ENCODE measurements around the gene RARA. TPM values are rescaled to one million over a fixed set of nuclear protein-coding genes. Genes with fewer than 3 reads are reported as not detected.
"Not testable (repeated sequence)": the region's sequence is repeated elsewhere in the genome, so short reads cannot be mapped to it uniquely, and the experiment has no call there.

RARA gene
- polyA plus RNA-seq, 1 experiment, result 6.5 TPM

DNA sequence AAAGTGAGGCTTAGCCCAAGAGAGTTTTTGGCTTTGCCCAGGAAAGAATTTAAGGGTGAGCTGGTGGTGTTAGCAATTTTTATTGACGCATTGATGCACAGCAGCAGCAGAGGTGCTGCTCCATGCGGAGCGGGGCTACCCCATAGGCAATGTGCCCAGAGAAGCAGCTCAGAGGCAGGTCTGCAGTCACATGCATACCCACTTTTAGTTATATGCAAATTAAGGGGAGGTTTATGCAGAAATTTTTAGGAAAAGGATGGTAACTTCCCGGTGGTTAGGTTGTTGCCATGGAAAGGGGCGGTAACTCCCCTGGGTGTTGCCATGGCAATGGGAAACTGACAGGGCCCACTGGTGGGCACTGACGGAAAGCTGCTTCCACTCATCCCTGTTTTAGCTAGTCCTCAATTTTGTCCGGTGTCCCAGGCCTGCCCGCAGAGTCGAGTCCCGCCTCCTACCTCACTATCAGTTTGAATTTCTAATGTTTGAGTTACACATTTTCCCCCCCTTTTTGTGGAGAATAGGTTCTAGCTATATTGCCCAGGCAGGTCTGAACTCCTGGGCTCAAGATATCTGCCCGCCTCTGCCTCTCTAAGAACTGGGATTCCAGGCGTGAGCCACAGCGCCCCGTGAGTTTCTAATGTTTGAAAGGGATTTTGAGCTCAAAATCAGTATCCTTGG lies 66.0 kb downstream of the RARA start:
- ChIA-PET CTCF (interaction anchor here (2.1 kb wide), 1 partner anchor 12 kb away, joined by 6 read pairs; no protein-coding TSS in a partner anchor), POLR2A (interaction anchor here (0.6 kb wide), 1 partner anchor 198 kb away, joined by 3 read pairs; no protein-coding TSS in a partner anchor)

DNA sequence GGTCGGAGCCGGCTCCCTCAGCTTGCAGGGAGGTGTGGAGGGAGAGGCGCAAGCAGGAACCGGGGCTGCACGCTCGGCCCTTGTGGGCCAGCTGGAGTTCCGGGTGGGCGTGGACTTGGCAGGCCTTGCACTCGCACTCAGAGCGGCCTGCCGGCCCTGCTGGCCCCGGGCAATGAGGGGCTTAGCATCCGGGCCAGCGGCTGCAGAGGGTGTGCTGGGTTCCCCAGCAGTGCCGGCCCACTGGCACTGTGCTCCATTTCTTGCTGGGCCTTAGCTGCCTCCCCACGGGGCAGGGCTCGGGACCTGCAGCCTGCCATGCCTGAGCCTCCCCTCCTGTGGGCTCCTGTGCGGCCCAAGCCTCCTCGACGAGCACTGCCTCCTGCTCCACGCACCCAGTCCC lies 66.8 kb downstream of the RARA start:
- POLR2A ChIA-PET; H3K4me3 ChIP-seq (ENCODE audit: low read depth, low read length); H3K36me3 ChIP-seq (ENCODE audit: control insufficient read depth, insufficient read depth, low read length); H3K27me3 ChIP-seq (ENCODE audit: control insufficient read depth, insufficient read depth, low read length); DNase-seq (ENCODE audit: low read depth): not testable (repeated sequence)
- CTCF ChIA-PET, result interaction anchor here (2.1 kb wide), 1 partner anchor 13 kb away, joined by 6 read pairs; no protein-coding TSS in a partner anchor

More for the DNA sequence above, 66.0 kb downstream of the RARA start:
- TF ChIP-seq, protein P1, sequence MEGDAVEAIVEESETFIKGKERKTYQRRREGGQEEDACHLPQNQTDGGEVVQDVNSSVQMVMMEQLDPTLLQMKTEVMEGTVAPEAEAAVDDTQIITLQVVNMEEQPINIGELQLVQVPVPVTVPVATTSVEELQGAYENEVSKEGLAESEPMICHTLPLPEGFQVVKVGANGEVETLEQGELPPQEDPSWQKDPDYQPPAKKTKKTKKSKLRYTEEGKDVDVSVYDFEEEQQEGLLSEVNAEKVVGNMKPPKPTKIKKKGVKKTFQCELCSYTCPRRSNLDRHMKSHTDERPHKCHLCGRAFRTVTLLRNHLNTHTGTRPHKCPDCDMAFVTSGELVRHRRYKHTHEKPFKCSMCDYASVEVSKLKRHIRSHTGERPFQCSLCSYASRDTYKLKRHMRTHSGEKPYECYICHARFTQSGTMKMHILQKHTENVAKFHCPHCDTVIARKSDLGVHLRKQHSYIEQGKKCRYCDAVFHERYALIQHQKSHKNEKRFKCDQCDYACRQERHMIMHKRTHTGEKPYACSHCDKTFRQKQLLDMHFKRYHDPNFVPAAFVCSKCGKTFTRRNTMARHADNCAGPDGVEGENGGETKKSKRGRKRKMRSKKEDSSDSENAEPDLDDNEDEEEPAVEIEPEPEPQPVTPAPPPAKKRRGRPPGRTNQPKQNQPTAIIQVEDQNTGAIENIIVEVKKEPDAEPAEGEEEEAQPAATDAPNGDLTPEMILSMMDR (IDR thresholded peaks at IDR 0.05; ENCODE audit: insufficient read depth, low read depth, low read length), result no peak
- Histone ChIP-seq H3K27me3 (ENCODE audit: control insufficient read depth, insufficient read depth, low read length) (no peaks in the 10 kb centered on the region), H3K36me3 (ENCODE audit: control insufficient read depth, insufficient read depth, low read length) (no peaks in the 10 kb centered on the region), H3K4me3 (ENCODE audit: low read depth, low read length) (no peak overlapping the region)
- no peak for DNase-seq (ENCODE audit: low read depth)

DNA sequence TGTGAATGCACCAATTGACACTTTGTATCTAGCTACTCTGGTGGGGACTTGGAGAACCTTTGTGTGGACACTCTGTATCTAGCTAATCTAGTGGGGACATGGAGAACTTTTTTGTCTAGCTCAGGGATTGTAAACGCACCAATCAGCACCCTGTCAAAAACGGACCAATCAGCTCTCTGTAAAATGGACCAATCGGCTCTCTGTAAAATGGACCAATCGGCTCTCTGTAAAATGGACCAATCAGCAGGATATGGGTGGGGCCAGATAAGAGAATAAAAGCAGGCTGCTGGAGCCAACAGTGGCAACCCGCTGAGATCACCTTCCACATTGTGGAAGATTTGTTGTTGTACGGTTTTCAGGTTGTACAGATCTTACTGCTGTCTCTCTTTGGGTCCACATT lies 67.6 kb downstream of the RARA start:
- CTCF ChIA-PET; DNase-seq (ENCODE audit: low read depth); POLR2A ChIA-PET; H3K4me3 ChIP-seq (ENCODE audit: low read depth, low read length); H3K36me3 ChIP-seq (ENCODE audit: control insufficient read depth, insufficient read depth, low read length); H3K27me3 ChIP-seq (ENCODE audit: control insufficient read depth, insufficient read depth, low read length): not testable (repeated sequence)

DNA sequence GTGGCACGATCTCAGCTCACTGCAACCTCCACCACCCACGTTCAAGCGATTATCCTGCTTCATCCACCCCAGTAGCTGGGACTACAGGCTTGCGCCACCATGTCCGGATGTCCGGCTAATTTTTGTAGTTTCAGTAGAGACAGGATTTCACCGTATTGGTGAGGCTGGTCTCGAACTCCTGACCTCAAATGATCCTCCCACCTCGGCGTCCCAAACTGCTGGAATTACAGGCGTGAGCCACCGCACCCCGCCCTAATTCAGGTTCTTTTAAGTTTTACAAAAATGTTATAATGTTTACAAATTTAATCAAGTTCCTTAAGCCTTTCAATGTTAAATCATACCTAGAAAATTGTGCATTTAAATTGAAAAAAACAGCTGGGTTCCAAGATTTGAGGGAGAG lies 68.9 kb downstream of the RARA start:
- DNase-seq (ENCODE audit: low read depth), result no peak
- no peak overlapping the region for H3K4me3 ChIP-seq (ENCODE audit: low read depth, low read length)
- ChIA-PET CTCF (no interaction called here), POLR2A (no interaction called here)
- H3K36me3 ChIP-seq (ENCODE audit: control insufficient read depth, insufficient read depth, low read length), result no peaks in the 10 kb centered on the region
- TF ChIP-seq, protein P1 (IDR thresholded peaks at IDR 0.05; ENCODE audit: insufficient read depth, low read depth, low read length), result no peak
- no peaks in the 10 kb centered on the region for H3K27me3 ChIP-seq (ENCODE audit: control insufficient read depth, insufficient read depth, low read length)

DNA sequence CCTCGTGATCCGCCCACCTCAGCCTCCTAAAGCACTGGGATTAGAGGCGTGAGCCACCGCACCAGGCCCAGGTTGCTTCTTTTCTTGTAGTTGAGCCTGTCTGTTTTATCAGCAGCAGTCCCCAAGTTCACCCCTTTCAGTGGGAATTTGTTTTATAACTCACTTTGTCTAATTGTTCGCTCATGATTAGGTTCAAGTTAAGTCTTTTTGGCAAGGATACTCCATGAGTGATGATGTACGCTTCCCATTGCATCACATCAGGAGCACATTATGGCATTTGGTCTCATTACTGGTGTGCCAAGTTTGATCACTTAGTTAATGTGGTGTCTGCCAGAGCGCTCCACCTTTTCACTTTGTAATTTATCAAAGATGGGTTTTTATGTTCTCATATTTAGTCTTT lies 70.0 kb downstream of the RARA start:
- H3K27me3 ChIP-seq (ENCODE audit: control insufficient read depth, insufficient read depth, low read length), result no peaks in the 10 kb centered on the region
- TF ChIP-seq, protein P1 (IDR thresholded peaks at IDR 0.05; ENCODE audit: insufficient read depth, low read depth, low read length), result no peak
- no peak overlapping the region for H3K4me3 ChIP-seq (ENCODE audit: low read depth, low read length)
- no peaks in the 10 kb centered on the region for H3K36me3 ChIP-seq (ENCODE audit: control insufficient read depth, insufficient read depth, low read length)
- no peak for DNase-seq (ENCODE audit: low read depth)
- ChIA-PET CTCF (interaction anchor here (1.1 kb wide), 1 partner anchor 24 kb away, joined by 3 read pairs; no protein-coding TSS in a partner anchor), POLR2A (no interaction called here)

DNA sequence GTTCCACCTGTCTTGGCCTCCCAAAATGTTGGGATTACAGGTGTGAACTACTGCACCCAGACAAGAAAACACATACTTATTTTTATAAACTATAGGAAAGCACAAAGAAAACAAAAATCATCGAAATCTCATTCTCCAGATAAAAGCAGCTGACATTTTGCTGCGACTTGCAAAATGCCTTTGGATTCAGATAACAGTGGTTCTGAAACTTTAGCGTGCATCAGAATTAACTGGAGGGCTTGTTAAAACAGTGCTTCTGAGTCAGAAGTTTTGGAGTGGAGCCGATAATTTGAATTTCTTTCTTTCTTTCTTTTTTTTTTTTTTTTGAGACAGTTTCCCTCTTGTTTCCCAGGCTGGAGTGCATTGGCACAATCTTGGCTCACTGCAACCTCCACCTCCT lies 73.3 kb downstream of the RARA start:
- POLR2A ChIA-PET, result no interaction called here
- Histone ChIP-seq H3K36me3 (ENCODE audit: control insufficient read depth, insufficient read depth, low read length) (no peaks in the 10 kb centered on the region), H3K27me3 (ENCODE audit: control insufficient read depth, insufficient read depth, low read length) (no peaks in the 10 kb centered on the region), H3K4me3 (ENCODE audit: low read depth, low read length) (no peak overlapping the region)
- TF ChIP-seq, protein P1 (IDR thresholded peaks at IDR 0.05; ENCODE audit: insufficient read depth, low read depth, low read length), result no peak
- DNase-seq (ENCODE audit: low read depth), result no peak
- CTCF ChIA-PET, result interaction anchor here (1.9 kb wide), 1 partner anchor 18 kb away, joined by 10 read pairs; the partner anchor contains the start of gene GJD3

DNA sequence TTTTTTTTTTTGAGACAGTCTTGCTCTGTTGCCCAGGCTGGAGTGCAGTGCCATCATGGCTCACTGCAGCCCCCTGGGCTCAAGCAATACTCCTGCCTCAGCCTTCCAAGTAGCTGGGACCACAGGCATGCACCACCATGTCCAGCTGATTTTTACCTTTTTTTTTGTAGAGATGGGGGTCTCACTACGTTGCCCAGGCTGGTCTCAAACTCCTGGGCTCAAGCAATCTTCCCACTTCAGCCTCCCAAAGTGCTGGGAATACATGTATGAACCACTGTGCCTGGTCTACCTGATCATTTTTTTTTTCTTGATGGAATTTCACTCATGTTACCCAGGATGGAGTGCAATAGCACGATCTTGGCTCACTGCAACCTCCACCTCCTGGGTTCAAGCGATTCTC lies 77.6 kb downstream of the RARA start:
- H3K27me3 ChIP-seq (ENCODE audit: control insufficient read depth, insufficient read depth, low read length); POLR2A ChIA-PET; H3K36me3 ChIP-seq (ENCODE audit: control insufficient read depth, insufficient read depth, low read length); H3K4me3 ChIP-seq (ENCODE audit: low read depth, low read length); DNase-seq (ENCODE audit: low read depth): not testable (repeated sequence)
- CTCF ChIA-PET, result interaction anchor here (0.7 kb wide), 1 partner anchor 204 kb away, joined by 3 read pairs; no protein-coding TSS in a partner anchor
